IPS-18a (cell line): ENCODE measurements around the gene CRYBG1.

Source experiments
- H3K27ac ChIP-seq: one replicate; pipeline ENCODE4 v1.5.1; 2013; ENCODE audit warnings: low read length
- H3K27me3 ChIP-seq: one replicate; pipeline ENCODE4 v1.6.1; 2013; ENCODE audit warnings: mild to moderate bottlenecking, low read length; ENCODE audit not compliant: control insufficient read depth, insufficient read depth
- H3K36me3 ChIP-seq: one replicate; pipeline ENCODE4 v1.6.1; 2013; ENCODE audit warnings: low read depth, low read length; ENCODE audit not compliant: control insufficient read depth
- H3K4me1 ChIP-seq: one replicate; pipeline ENCODE4 v1.6.1; 2013; ENCODE audit warnings: low read depth, low read length; ENCODE audit not compliant: control insufficient read depth
- H3K4me3 ChIP-seq: one replicate; pipeline ENCODE4 v1.5.1; 2013; ENCODE audit warnings: low read length
- H3K9ac ChIP-seq: one replicate; pipeline ENCODE4 v1.6.1; 2013; ENCODE audit warnings: mild to moderate bottlenecking, low read length, moderate library complexity
- H3K9me3 ChIP-seq: one replicate; pipeline ENCODE4 v1.6.1; 2013; ENCODE audit warnings: low read depth, low read length; ENCODE audit not compliant: control insufficient read depth

CRYBG1 gene

GRCh38 chr6:106617857-106618256 is 257.3 kb downstream of the CRYBG1 start:
- no peak overlapping the region for H3K27ac ChIP-seq
- no peaks in the 10 kb centered on the region for H3K9me3 ChIP-seq
- H3K27me3 ChIP-seq: no peaks in the 10 kb centered on the region
- peaks cover 67% of the 10 kb centered on the region for H3K4me1 ChIP-seq
- H3K36me3 ChIP-seq: peaks cover 4% of the 10 kb centered on the region
- H3K9ac ChIP-seq: no peak overlapping the region
- no peak overlapping the region for H3K4me3 ChIP-seq

- Histone ChIP-seq H3K36me3 (peaks cover 4% of the 10 kb centered on the region), H3K4me1 (peaks cover 62% of the 10 kb centered on the region), H3K9me3 (no peaks in the 10 kb centered on the region), H3K4me3 (no peak overlapping the region), H3K9ac (no peak overlapping the region), H3K27me3 (no peaks in the 10 kb centered on the region), H3K27ac (peak overlapping the region; percentile 20)
Measured at GRCh38 chr6:106618324-106618723, 257.8 kb downstream of the CRYBG1 start.

- Histone ChIP-seq H3K27ac (no peak overlapping the region), H3K4me3 (no peak overlapping the region), H3K27me3 (no peaks in the 10 kb centered on the region), H3K4me1 (peaks cover 53% of the 10 kb centered on the region), H3K9ac (no peak overlapping the region), H3K9me3 (no peaks in the 10 kb centered on the region), H3K36me3 (peaks cover 4% of the 10 kb centered on the region)
Measured at GRCh38 chr6:106619223-106619622, 258.7 kb downstream of the CRYBG1 start.

- peak overlapping the region; percentile 3 for H3K9ac ChIP-seq
- peaks cover 41% of the 10 kb centered on the region for H3K4me1 ChIP-seq
- peaks cover 4% of the 10 kb centered on the region for H3K36me3 ChIP-seq
- H3K9me3 ChIP-seq: no peaks in the 10 kb centered on the region
- peak overlapping the region; percentile 2 for H3K4me3 ChIP-seq
- H3K27ac ChIP-seq: no peak overlapping the region
- no peaks in the 10 kb centered on the region for H3K27me3 ChIP-seq
Measured at GRCh38 chr6:106620931-106621672, 260.6 kb downstream of the CRYBG1 start.
